Stimulated activated CD8-positive, alpha-beta memory T cell treated with anti-CD3 and anti-CD28 coated beads, Interleukin-7, amount 100 ng/mL, for 48 hours (primary cell): Measurements from ENCODE around the gene NFIA.

ENCODE experiments used
- DNase-seq, 2 donors: peaks; one replicate each; pipeline ENCODE4 v3.0.0-alpha.2; 2020; ENCODE audit warnings: low read depth in 1 of 2; ENCODE audit errors: extremely low read depth in 1 of 2

The NFIA gene

GRCh38 chr1:61287734-61288133 is 205.4 kb downstream of the NFIA start:
- no peak for DNase-seq

- no peak for DNase-seq
Measured at GRCh38 chr1:61289232-61290098, 207.1 kb downstream of the NFIA start.

- DNase-seq: no peak
Measured at GRCh38 chr1:61290525-61290924, 208.2 kb downstream of the NFIA start.

- no peak for DNase-seq
Measured at GRCh38 chr1:61293197-61293596, 210.8 kb downstream of the NFIA start.

- no peak for DNase-seq
Measured at GRCh38 chr1:61293986-61294504, 211.7 kb downstream of the NFIA start.

GRCh38 chr1:61294930-61295329 is 212.6 kb downstream of the NFIA start:
- no peak for DNase-seq

- DNase-seq: no peak
Measured at GRCh38 chr1:61295818-61296537, 213.6 kb downstream of the NFIA start.

- DNase-seq: no peak
Measured at GRCh38 chr1:61297887-61298286, 215.5 kb downstream of the NFIA start.

GRCh38 chr1:61299463-61299862 is 217.1 kb downstream of the NFIA start:
- DNase-seq: no peak

- DNase-seq: no peak
Measured at GRCh38 chr1:61300899-61301298, 218.5 kb downstream of the NFIA start.

- no peak for DNase-seq
Measured at GRCh38 chr1:61301824-61302657, 219.7 kb downstream of the NFIA start.

- DNase-seq: no peak
Measured at GRCh38 chr1:61307422-61308142, 225.2 kb downstream of the NFIA start.

GRCh38 chr1:61310057-61310456 is 227.7 kb downstream of the NFIA start:
- no peak for DNase-seq

- no peak for DNase-seq
Measured at GRCh38 chr1:61310538-61310937, 228.2 kb downstream of the NFIA start.

GRCh38 chr1:61313906-61314422 is 231.6 kb downstream of the NFIA start:
- no peak for DNase-seq

GRCh38 chr1:61315011-61315410 is 232.7 kb downstream of the NFIA start:
- DNase-seq: no peak

- no peak for DNase-seq
Measured at GRCh38 chr1:61316493-61316892, 234.1 kb downstream of the NFIA start.

GRCh38 chr1:61318319-61319125 is 236.2 kb downstream of the NFIA start:
- DNase-seq: no peak

- no peak for DNase-seq
Measured at GRCh38 chr1:61320575-61320974, 238.2 kb downstream of the NFIA start.
